Thyroid gland (tissue), 4 donors: Measurements from ENCODE around the gene MYO15A.

Experiments used
- POLR2A ChIP-seq, 2 donors: fragments of 450-650 bp; IDR thresholded peaks; one replicate each; pipeline ENCODE4 v1.6.1; 2017; ENCODE audit warnings: antibody characterized with exemption in 2 of 2, mild to moderate bottlenecking in 2 of 2, moderate library complexity in 1 of 2
- TF ChIP-seq, protein P1 (sequence below), 6 experiments: fragments of 200-600 bp in 3 of 6; fragments of 450-650 bp in 3 of 6; sonication (generic) in 3 of 6; IDR thresholded peaks; one replicate each; pipeline ENCODE4 v1.5.1; 2016 to 2019; ENCODE audit warnings: antibody characterized with exemption in 6 of 6, mild to moderate bottlenecking in 2 of 6, inconsistent platforms in 1 of 6, moderate library complexity in 1 of 6

DNA sequence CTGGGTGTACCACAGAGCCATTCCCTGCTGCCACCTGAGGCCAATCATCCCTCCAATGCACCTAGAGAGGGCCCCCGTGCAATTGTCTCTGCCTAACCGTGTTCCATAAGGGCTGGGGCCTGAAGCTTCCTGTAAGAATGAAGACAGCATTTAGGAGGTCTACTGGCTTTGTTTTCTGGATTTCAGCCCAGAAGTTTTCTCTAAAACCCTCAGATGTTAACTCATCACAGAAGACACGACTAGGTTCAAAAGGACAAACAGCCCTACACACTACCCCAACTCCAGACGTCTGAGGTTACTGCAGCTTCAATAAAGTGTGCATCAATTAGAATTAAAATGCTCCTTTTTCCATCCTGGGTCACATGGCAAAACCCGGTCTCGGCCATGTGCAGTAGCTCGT, 31.6 kb upstream of the MYO15A start:
- TF ChIP-seq, protein P1, sequence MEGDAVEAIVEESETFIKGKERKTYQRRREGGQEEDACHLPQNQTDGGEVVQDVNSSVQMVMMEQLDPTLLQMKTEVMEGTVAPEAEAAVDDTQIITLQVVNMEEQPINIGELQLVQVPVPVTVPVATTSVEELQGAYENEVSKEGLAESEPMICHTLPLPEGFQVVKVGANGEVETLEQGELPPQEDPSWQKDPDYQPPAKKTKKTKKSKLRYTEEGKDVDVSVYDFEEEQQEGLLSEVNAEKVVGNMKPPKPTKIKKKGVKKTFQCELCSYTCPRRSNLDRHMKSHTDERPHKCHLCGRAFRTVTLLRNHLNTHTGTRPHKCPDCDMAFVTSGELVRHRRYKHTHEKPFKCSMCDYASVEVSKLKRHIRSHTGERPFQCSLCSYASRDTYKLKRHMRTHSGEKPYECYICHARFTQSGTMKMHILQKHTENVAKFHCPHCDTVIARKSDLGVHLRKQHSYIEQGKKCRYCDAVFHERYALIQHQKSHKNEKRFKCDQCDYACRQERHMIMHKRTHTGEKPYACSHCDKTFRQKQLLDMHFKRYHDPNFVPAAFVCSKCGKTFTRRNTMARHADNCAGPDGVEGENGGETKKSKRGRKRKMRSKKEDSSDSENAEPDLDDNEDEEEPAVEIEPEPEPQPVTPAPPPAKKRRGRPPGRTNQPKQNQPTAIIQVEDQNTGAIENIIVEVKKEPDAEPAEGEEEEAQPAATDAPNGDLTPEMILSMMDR (IDR thresholded peaks at IDR 0.05) = no peak
- TF ChIP-seq POLR2A (IDR thresholded peaks at IDR 0.05) = no peak
